A549 (cell line): Measurements from ENCODE around the gene MIA2. TPM values are rescaled to one million over a fixed set of nuclear protein-coding genes. Genes with fewer than 3 reads are reported as not detected.

Source experiments
- ATAC-seq, 2 experiments: fragments of 200-7000 bp in 1 of 2; fragments of >200 bp in 1 of 2; cut with Nextera tagmentation in 1 of 2; cut with Tn5 transposase in 1 of 2; 3 replicates each; pipeline versions ENCODE4 v1.8.0 to v1.9.1; 2018 to 2020; ENCODE audit warnings: mild to moderate bottlenecking in 1 of 2, moderate library complexity in 1 of 2
- CTCF ChIA-PET: fragments of 300-600 bp; sonication (Branson Sonifier 250); formaldehyde crosslinking; extraction: SDS; loops from one replicate; lab custom pipeline; 2021; ENCODE audit warnings: antibody characterized with exemption, inconsistent platforms; lab: Yijun Ruan, JAX
- POLR2A ChIA-PET: fragments of 350-600 bp; formaldehyde crosslinking; extraction: SDS; loops from one replicate; lab custom pipeline; 2021; ENCODE audit warnings: antibody characterized with exemption, inconsistent platforms; lab: Yijun Ruan, JAX
- DNase-seq, 2 experiments: peaks; one replicate each; pipeline versions ENCODE4 v3.0.0 to v3.0.0-alpha.2; 2011 to 2016; ENCODE audit warnings: low read depth in 1 of 2, low spot score in 1 of 2
- FAIRE-seq: peaks from 2 replicates; lab custom pipeline; 2011; peaks lifted over from hg19 to GRCh38; lab: Jason Lieb, UNC
- H3K27ac ChIP-seq, 2 experiments: fragments of >200 bp; sonication (Bioruptor Twin); formaldehyde crosslinking; 3 replicates each; pipeline ENCODE4 v1.5.1; 2016 to 2017
- H3K4me1 ChIP-seq: fragments of >200 bp; sonication (Bioruptor Twin); formaldehyde crosslinking; 3 replicates; pipeline ENCODE4 v1.6.1; 2016
- H3K4me2 ChIP-seq: fragments of >200 bp; sonication (Bioruptor Twin); formaldehyde crosslinking; 3 replicates; pipeline ENCODE4 v1.6.1; 2016
- H3K4me3 ChIP-seq: fragments of >200 bp; sonication (Bioruptor Twin); formaldehyde crosslinking; 3 replicates; pipeline ENCODE4 v1.5.1; 2016
- H3K9me3 ChIP-seq: fragments of >200 bp; sonication (Bioruptor Twin); formaldehyde crosslinking; 3 replicates; pipeline ENCODE4 v1.6.1; 2016
- BCL3 ChIP-seq: fragments of >200 bp; sonication (Bioruptor Twin); formaldehyde crosslinking; IDR thresholded peaks from 3 replicates; pipeline ENCODE4 v1.6.1; 2016
- CEBPB ChIP-seq, 2 experiments: fragments of >200 bp in 1 of 2; sonication (Bioruptor Twin) in 1 of 2; formaldehyde crosslinking in 1 of 2; IDR thresholded peaks; 2 replicates each; pipeline ENCODE4 v1.6.1; 2012 to 2016
- E2F6 ChIP-seq: IDR thresholded peaks from 2 replicates; pipeline ENCODE4 v1.6.1; 2012; ENCODE audit warnings: low read depth, borderline replicate concordance
- EP300 ChIP-seq, 2 experiments: fragments of >200 bp; sonication (Bioruptor Twin); formaldehyde crosslinking; IDR thresholded peaks; 2 replicates in 1 of 2; 3 replicates in 1 of 2; pipeline ENCODE4 v1.6.1; 2016 to 2017
- FOSB ChIP-seq: fragments of 250-450 bp; sonication (Bioruptor Pico); IDR thresholded peaks from 2 replicates; pipeline ENCODE4 v1.5.0; 2020; ENCODE audit warnings: mild to moderate bottlenecking, moderate library complexity
- HES2 ChIP-seq: fragments of >200 bp; sonication (Bioruptor Twin); formaldehyde crosslinking; IDR thresholded peaks from 2 replicates; pipeline ENCODE4 v1.6.1; 2016
- HEYL ChIP-seq: fragments of 250-450 bp; sonication (Bioruptor Pico); IDR thresholded peaks from 2 replicates; pipeline ENCODE4 v1.8.0; 2021; ENCODE audit warnings: mild to moderate bottlenecking, moderate library complexity
- HMGXB4 ChIP-seq: fragments of 250-450 bp; sonication (Bioruptor Pico); IDR thresholded peaks from 2 replicates; pipeline ENCODE4 v1.5.0; 2021; ENCODE audit warnings: mild to moderate bottlenecking, moderate library complexity, borderline replicate concordance
- JUN ChIP-seq, 2 experiments: fragments of >200 bp; sonication (Bioruptor Twin); formaldehyde crosslinking; IDR thresholded peaks; 2 replicates in 1 of 2; 3 replicates in 1 of 2; pipeline ENCODE4 v1.6.1; 2016 to 2017
- KDM1A ChIP-seq: fragments of 200-600 bp; sonication (generic); IDR thresholded peaks from 2 replicates; pipeline ENCODE4 v1.6.1; 2016; ENCODE audit warnings: low read depth, mild to moderate bottlenecking
- MAFK ChIP-seq: fragments of 450-650 bp; IDR thresholded peaks from 2 replicates; pipeline ENCODE4 v1.6.1; 2014; ENCODE audit not compliant: partially characterized antibody
- MAX ChIP-seq: IDR thresholded peaks from 2 replicates; pipeline ENCODE4 v1.6.1; 2012
- NPAS2 ChIP-seq: fragments of 250-450 bp; sonication (Bioruptor Pico); IDR thresholded peaks from 2 replicates; pipeline ENCODE4 v1.8.0; 2022; ENCODE audit warnings: mild to moderate bottlenecking, moderate library complexity, borderline replicate concordance
- POLR2A ChIP-seq: IDR thresholded peaks from 2 replicates; pipeline ENCODE4 v1.6.1; 2012; ENCODE audit warnings: mild to moderate bottlenecking, low read length
- TFCP2L1 ChIP-seq: fragments of 250-450 bp; sonication (Bioruptor Pico); IDR thresholded peaks from 2 replicates; pipeline ENCODE4 v1.5.0; 2021; ENCODE audit warnings: mild to moderate bottlenecking
- ZNF302 ChIP-seq: fragments of 250-450 bp; sonication (Bioruptor Pico); IDR thresholded peaks from 2 replicates; pipeline ENCODE4 v1.9.0; 2021; ENCODE audit warnings: inconsistent platforms, mild to moderate bottlenecking, moderate library complexity
- WGBS: methylation state at CpG from one replicate; pipeline ENCODE4 v1.1.6; 2017; ENCODE audit errors: missing lambda C conversion rate; 5-methylcytosine and 5-hydroxymethylcytosine counted together
- polyA plus RNA-seq, 4 experiments: library from polyadenylated mRNA; depleted of rRNA in 3 of 4; stranded (reverse); fragments of >200 nt; fragmentation: RNase III in 1 of 4; extraction: RNeasy Plus Mini Kit Qiagen cat#74134 plus additional on column Dnase treatment in 1 of 4; gene quantifications; 2 replicates in 3 of 4; 3 replicates in 1 of 4; pipeline ENCODE4 v1.2.3, GENCODE V29; 2011 to 2017

The MIA2 gene
- polyA plus RNA-seq, 2 of the 4 experiments (the other 2 are of a cell fraction): 25.4 to 73.9 TPM

- H3K4me3 ChIP-seq: peak overlapping the region; percentile 72
- no peak for DNase-seq
- peak; percentile 13 for FAIRE-seq
These were observed 32.2 kb downstream of the MIA2 start for GRCh38 chr14:39265806-39266524.

GRCh38 chr14:39266525-39266870 is 32.8 kb downstream of the MIA2 start:
- POLR2A ChIA-PET: interaction anchor here (0.6 to 4.8 kb wide), 11 partner anchors 9 to 166 kb away, joined by 3 to 89 read pairs (median 4); partner anchors contain the start of genes FBXO33, PNN, SEC23A and TRAPPC6B
- peak; percentile 63 to 66 for ATAC-seq

More at GRCh38 chr14:39265806-39266524, 32.2 kb downstream of the MIA2 start:
- TF ChIP-seq FOSB (no peak), MAFK (peak; percentile 89), KDM1A (no peak)
- CTCF ChIA-PET: interaction anchor here (0.6 to 2.1 kb wide), 5 partner anchors 11 to 164 kb away, joined by 3 to 6 read pairs (median 3); no protein-coding TSS in a partner anchor
- 3% methylated on average over 14 of the region's 14 CpGs for WGBS
- Histone ChIP-seq H3K4me2 (peak overlapping the region; percentile 92), H3K9me3 (peaks cover 4% of the 10 kb centered on the region; the same call in 1 of the 3 replicates), H3K27ac (peak overlapping the region; percentile 97 to 98), H3K4me1 (peaks cover 29% of the 10 kb centered on the region)
- POLR2A ChIA-PET: interaction anchor here (1.0 to 4.8 kb wide), 7 partner anchors 12 to 166 kb away, joined by 4 to 89 read pairs (median 10); partner anchors contain the start of genes PNN, SEC23A and TRAPPC6B
- ATAC-seq: peak; percentile 2 to 3; a peak in 3 of 6 replicates

More at GRCh38 chr14:39266525-39266870, 32.8 kb downstream of the MIA2 start:
- Histone ChIP-seq H3K27ac (peak overlapping the region; percentile 97 to 98), H3K9me3 (peaks cover 4% of the 10 kb centered on the region; the same call in 1 of the 3 replicates), H3K4me3 (peak overlapping the region; percentile 72), H3K4me2 (peak overlapping the region; percentile 92), H3K4me1 (peaks cover 29% of the 10 kb centered on the region)
- TF ChIP-seq E2F6 (0 out of 2 replicates have a peak, but pooled peaks have one; percentile 4), MAX (peak; percentile 49), NPAS2 (CRISPR knock-in tag) (no peak), HMGXB4 (CRISPR knock-in tag) (no peak), HEYL (CRISPR knock-in tag) (no peak), JUN (IDR thresholded peaks at IDR 0.05) (no peak), BCL3 (peak; percentile 38; the same call in 1 of the 3 replicates), POLR2A (no peak), TFCP2L1 (CRISPR knock-in tag) (no peak), KDM1A (no peak), HES2 (no peak), CEBPB (IDR thresholded peaks at IDR 0.05) (no peak), EP300 (IDR thresholded peaks at IDR 0.05) (no peak), ZNF302 (no peak)
- under 1% methylated on average over 18 of the region's 31 CpGs for WGBS
- no peak for FAIRE-seq
- CTCF ChIA-PET: interaction anchor here (0.6 to 2.1 kb wide), 5 partner anchors 15 to 165 kb away, joined by 3 to 6 read pairs (median 3); no protein-coding TSS in a partner anchor
- peak in 1 of 2 experiments; percentile 70 for DNase-seq
